Activated gamma-delta T cell (primary cell): ENCODE results near the gene XIRP1.

Experiments used
- DNase-seq: peaks from one replicate; lab custom pipeline; 2025; lab: John Stamatoyannopoulos, UW

The XIRP1 gene

GRCh38 chr3:39210078-39210477, 17.7 kb upstream of the XIRP1 start:
- no peak for DNase-seq

- no peak for DNase-seq
These were observed 17.1 kb upstream of the XIRP1 start for GRCh38 chr3:39209329-39209970.

GRCh38 chr3:39208463-39209055, 16.2 kb upstream of the XIRP1 start:
- DNase-seq, result no peak

- no peak for DNase-seq
These were observed 15.2 kb upstream of the XIRP1 start for GRCh38 chr3:39207361-39208186.

GRCh38 chr3:39205919-39206516, 13.6 kb upstream of the XIRP1 start:
- DNase-seq, result no peak

GRCh38 chr3:39205131-39205530, 12.7 kb upstream of the XIRP1 start:
- DNase-seq, result no peak

- DNase-seq, result no peak
These were observed 11.5 kb upstream of the XIRP1 start for GRCh38 chr3:39203860-39204259.

GRCh38 chr3:39203402-39203801, 11.0 kb upstream of the XIRP1 start:
- no peak for DNase-seq

- DNase-seq, result no peak
These were observed 9.7 kb upstream of the XIRP1 start for GRCh38 chr3:39202094-39202493.

GRCh38 chr3:39196671-39197356, 4.4 kb upstream of the XIRP1 start:
- no peak for DNase-seq

GRCh38 chr3:39196034-39196433, 3.6 kb upstream of the XIRP1 start:
- no peak for DNase-seq

GRCh38 chr3:39193391-39193790, 996 bp upstream of the XIRP1 start:
- DNase-seq, result no peak

- no peak for DNase-seq
These were observed 622 bp downstream of the XIRP1 start for GRCh38 chr3:39191773-39192172.

- no peak for DNase-seq
These were observed 1.3 kb downstream of the XIRP1 start for GRCh38 chr3:39191111-39191510.

GRCh38 chr3:39190281-39191025, 1.9 kb downstream of the XIRP1 start:
- no peak for DNase-seq

- no peak for DNase-seq
These were observed 2.5 kb downstream of the XIRP1 start for GRCh38 chr3:39189959-39190269.

- DNase-seq, result no peak
These were observed 3.0 kb downstream of the XIRP1 start for GRCh38 chr3:39189150-39189958.

GRCh38 chr3:39188271-39189149, 3.9 kb downstream of the XIRP1 start:
- no peak for DNase-seq

- no peak for DNase-seq
These were observed 4.8 kb downstream of the XIRP1 start for GRCh38 chr3:39187372-39188155.
